Bone marrow (tissue), 2 donors: ENCODE results near the gene FOCAD.

ENCODE experiments used
- DNase-seq, 2 donors: peaks; one replicate each; lab custom pipeline; 2025; lab: John Stamatoyannopoulos, UW

FOCAD gene

GRCh38 chr9:21016701-21017491 lies 332.8 kb downstream of the FOCAD start:
- DNase-seq, result no peak

GRCh38 chr9:21018177-21018576 lies 334.1 kb downstream of the FOCAD start:
- DNase-seq, result no peak

GRCh38 chr9:21023861-21024260 lies 339.8 kb downstream of the FOCAD start:
- no peak for DNase-seq

GRCh38 chr9:21027295-21027694 lies 343.2 kb downstream of the FOCAD start:
- DNase-seq, result no peak

- peak in 1 of 2 donors; percentile 56 for DNase-seq
Observed at GRCh38 chr9:21028466-21028865, 344.4 kb downstream of the FOCAD start.

- no peak for DNase-seq
Observed at GRCh38 chr9:21029661-21030060, 345.6 kb downstream of the FOCAD start.

- peak; percentile 34 to 86 for DNase-seq
Observed at GRCh38 chr9:21030389-21031035, 346.5 kb downstream of the FOCAD start.

GRCh38 chr9:21031091-21031807 lies 347.2 kb downstream of the FOCAD start, which contains the start of gene HACD4:
Gene HACD4 (minus strand): TSS chr9:21031640. CDS start chr9:21031590, 50 bp downstream.
- peak; percentile 28 to 46 for DNase-seq

GRCh38 chr9:21031808-21032183 lies 347.7 kb downstream of the FOCAD start:
- no peak for DNase-seq

GRCh38 chr9:21037278-21037677 lies 353.2 kb downstream of the FOCAD start:
- no peak for DNase-seq

GRCh38 chr9:21039302-21039701 lies 355.2 kb downstream of the FOCAD start:
- DNase-seq, result no peak

GRCh38 chr9:21042466-21042865 lies 358.4 kb downstream of the FOCAD start:
- no peak for DNase-seq

GRCh38 chr9:21043841-21044240 lies 359.8 kb downstream of the FOCAD start:
- no peak for DNase-seq
